Sigmoid colon (tissue), 4 donors: ENCODE measurements around the gene VEPH1.

Experiments used
- POLR2A ChIP-seq, 2 donors: fragments of 450-650 bp; IDR thresholded peaks; one replicate each; pipeline ENCODE4 v1.6.1; 2016; ENCODE audit warnings: antibody characterized with exemption in 2 of 2, mild to moderate bottlenecking in 2 of 2, moderate library complexity in 2 of 2
- POLR2AphosphoS5 ChIP-seq, 4 donors: sonication (generic); formaldehyde crosslinking; IDR thresholded peaks; one replicate each; pipeline ENCODE4 v1.6.1; 2017; ENCODE audit warnings: antibody characterized with exemption in 4 of 4
- TF ChIP-seq, protein P1 (sequence below), 4 experiments: fragments of 450-650 bp in 3 of 4; fragments of 200-600 bp in 1 of 4; IDR thresholded peaks; one replicate each; pipeline ENCODE4 v1.5.1; 2016 to 2019; ENCODE audit warnings: antibody characterized with exemption in 4 of 4, mild to moderate bottlenecking in 3 of 4, moderate library complexity in 2 of 4

DNA sequence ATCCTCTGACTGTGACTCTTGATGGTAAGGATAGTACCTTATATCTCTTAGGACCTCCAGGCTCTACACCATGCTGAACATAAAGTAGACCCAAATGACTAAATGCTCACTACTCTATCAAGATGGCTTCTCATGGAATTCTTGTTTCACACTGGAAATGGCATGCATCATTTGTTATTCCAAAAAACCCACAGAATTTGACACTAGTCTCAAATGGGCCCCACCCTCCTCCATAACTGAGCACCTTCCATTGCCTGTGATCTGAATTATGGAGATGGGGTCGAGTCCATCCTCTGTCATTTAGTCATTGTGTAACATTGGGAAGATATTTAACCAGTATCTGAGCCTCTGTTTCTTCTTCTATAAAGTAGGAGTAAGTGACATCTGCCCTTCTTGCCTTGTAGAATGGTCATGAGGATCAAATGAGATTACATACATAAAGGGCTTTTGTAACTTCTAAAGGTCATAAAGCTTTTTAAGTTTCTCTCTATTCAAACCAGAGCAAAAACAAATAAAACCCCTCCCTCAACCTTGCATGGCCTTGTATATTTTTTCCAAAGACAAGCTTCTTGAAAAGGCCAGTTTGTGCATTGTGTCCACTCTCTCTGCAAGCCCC is 123.6 kb downstream of the VEPH1 start:
- no peak for TF ChIP-seq POLR2AphosphoS5 (IDR thresholded peaks at IDR 0.05)
- TF ChIP-seq, protein P1, sequence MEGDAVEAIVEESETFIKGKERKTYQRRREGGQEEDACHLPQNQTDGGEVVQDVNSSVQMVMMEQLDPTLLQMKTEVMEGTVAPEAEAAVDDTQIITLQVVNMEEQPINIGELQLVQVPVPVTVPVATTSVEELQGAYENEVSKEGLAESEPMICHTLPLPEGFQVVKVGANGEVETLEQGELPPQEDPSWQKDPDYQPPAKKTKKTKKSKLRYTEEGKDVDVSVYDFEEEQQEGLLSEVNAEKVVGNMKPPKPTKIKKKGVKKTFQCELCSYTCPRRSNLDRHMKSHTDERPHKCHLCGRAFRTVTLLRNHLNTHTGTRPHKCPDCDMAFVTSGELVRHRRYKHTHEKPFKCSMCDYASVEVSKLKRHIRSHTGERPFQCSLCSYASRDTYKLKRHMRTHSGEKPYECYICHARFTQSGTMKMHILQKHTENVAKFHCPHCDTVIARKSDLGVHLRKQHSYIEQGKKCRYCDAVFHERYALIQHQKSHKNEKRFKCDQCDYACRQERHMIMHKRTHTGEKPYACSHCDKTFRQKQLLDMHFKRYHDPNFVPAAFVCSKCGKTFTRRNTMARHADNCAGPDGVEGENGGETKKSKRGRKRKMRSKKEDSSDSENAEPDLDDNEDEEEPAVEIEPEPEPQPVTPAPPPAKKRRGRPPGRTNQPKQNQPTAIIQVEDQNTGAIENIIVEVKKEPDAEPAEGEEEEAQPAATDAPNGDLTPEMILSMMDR (IDR thresholded peaks at IDR 0.05): no peak
- no peak for TF ChIP-seq POLR2A (IDR thresholded peaks at IDR 0.05)
